Caco-2 (cell line): ENCODE measurements around the gene MRTFA. TPM values are rescaled to one million over a fixed set of nuclear protein-coding genes. Genes with fewer than 3 reads are reported as not detected.
A peak's percentile ranks its signal among the peaks of the same experiment; 100 is the strongest.

Experiments
- BruUV-seq: library from RNA; stranded (reverse); fragments of 400-500 nt; replicated peaks from 2 replicates; lab custom pipeline; 2021; lab: Mats Ljungman, UMichigan
- CTCF ChIA-PET: fragments of 300-600 bp; sonication (Branson Sonifier 250); formaldehyde crosslinking; loops from one replicate; lab custom pipeline; 2022; ENCODE audit warnings: antibody characterized with exemption; lab: Charles Lee
- POLR2A ChIA-PET: fragments of 300-600 bp; sonication (Branson Sonifier 250); formaldehyde crosslinking; loops from one replicate; lab custom pipeline; 2022; ENCODE audit warnings: antibody characterized with exemption; lab: Charles Lee
- DNase-seq, 2 experiments: peaks; one replicate each; pipeline versions ENCODE4 v3.0.0 to v3.0.0-alpha.2; 2020 to 2022
- H3K27me3 ChIP-seq: replicated peaks from 2 replicates; pipeline ENCODE4 v1.6.0; 2011; ENCODE audit warnings: low read length; ENCODE audit not compliant: control insufficient read depth, insufficient read depth
- H3K36me3 ChIP-seq: 2 replicates; pipeline ENCODE4 v1.5.1; 2011; ENCODE audit warnings: low read length; ENCODE audit not compliant: control insufficient read depth, insufficient read depth
- H3K4me1 ChIP-seq: fragments of 250-450 bp; sonication (Bioruptor Pico); 2 replicates; pipeline ENCODE4 v1.5.1; 2020; ENCODE audit warnings: mild to moderate bottlenecking
- H3K4me3 ChIP-seq: 2 replicates; pipeline ENCODE4 v1.5.1; 2011; ENCODE audit warnings: low read depth, mild to moderate bottlenecking, control low read depth, low read length
- H3K9me3 ChIP-seq: fragments of 250-450 bp; sonication (Bioruptor Pico); 2 replicates; pipeline ENCODE4 v1.5.1; 2020; ENCODE audit warnings: mild to moderate bottlenecking, moderate library complexity
- H3K27ac Mint-ChIP-seq: one replicate; pipeline ENCODE4 v1.8.0; 2022; ENCODE audit warnings: mixed read lengths; ENCODE audit not compliant: unreplicated experiment
- H3K27me3 Mint-ChIP-seq: one replicate; pipeline ENCODE4 v1.8.0; 2022; ENCODE audit warnings: mixed read lengths; ENCODE audit not compliant: insufficient read depth, unreplicated experiment
- H3K36me3 Mint-ChIP-seq: one replicate; pipeline ENCODE4 v1.8.0; 2022; ENCODE audit warnings: mild to moderate bottlenecking, mixed read lengths; ENCODE audit not compliant: insufficient read depth, unreplicated experiment
- H3K4me1 Mint-ChIP-seq: one replicate; pipeline ENCODE4 v1.8.0; 2022; ENCODE audit warnings: low read depth, mixed read lengths; ENCODE audit not compliant: unreplicated experiment
- H3K4me3 Mint-ChIP-seq: one replicate; pipeline ENCODE4 v1.8.0; 2022; ENCODE audit warnings: mild to moderate bottlenecking, moderate library complexity, mixed read lengths; ENCODE audit not compliant: unreplicated experiment
- H3K9me3 Mint-ChIP-seq: one replicate; pipeline ENCODE4 v1.8.0; 2022; ENCODE audit warnings: mixed read lengths; ENCODE audit not compliant: unreplicated experiment
- CTCF ChIP-seq, 2 experiments: fragments of 200-600 bp in 1 of 2; IDR thresholded peaks; 1 replicate in 1 of 2; 2 replicates in 1 of 2; pipeline versions ENCODE4 v1.5.1 to v1.8.0; 2011 to 2022; ENCODE audit warnings: antibody characterized with exemption in 1 of 2, control low read depth in 1 of 2, inconsistent platforms in 1 of 2, low read depth in 1 of 2, low read length in 1 of 2, mild to moderate bottlenecking in 1 of 2, moderate library complexity in 1 of 2; ENCODE audit not compliant: insufficient read depth in 1 of 2, severe bottlenecking in 1 of 2, unreplicated experiment in 1 of 2
- intact Hi-C: fragments of 100-400 bp; cut with micrococcal nuclease; formaldehyde crosslinking; loops from one replicate; pipeline ENCODE4 v1.10.0; 2022; ENCODE audit not compliant: unreplicated experiment
- total RNA-seq: library from RNA; stranded (reverse); gene quantifications from 2 replicates; pipeline ENCODE4 v1.2.3, GENCODE V29; 2022

The MRTFA gene
- total RNA-seq, 1 experiment from 2014 or later = 38.7 TPM

DNA sequence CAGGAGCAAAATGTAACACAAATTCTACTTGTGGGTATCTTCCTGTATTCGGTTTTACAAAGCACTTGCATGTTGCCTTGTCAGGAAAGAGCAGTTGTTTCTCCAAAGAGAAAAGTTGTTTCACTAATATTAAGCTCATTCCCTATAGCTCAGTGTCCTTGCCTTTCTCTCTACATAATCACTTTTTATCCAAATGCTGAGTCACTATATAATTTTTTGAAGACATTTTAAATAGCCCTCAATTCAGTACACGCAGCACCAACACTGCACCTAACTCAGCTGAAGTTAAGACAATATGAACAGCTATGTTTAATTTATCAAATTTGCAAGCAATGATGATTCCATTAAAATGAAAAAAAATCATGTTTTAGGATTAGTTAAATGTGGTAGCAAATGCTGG is 14.5 kb upstream of the MRTFA start:
- ChIA-PET POLR2A (interaction anchor here (0.6 to 2.5 kb wide), 7 partner anchors 14 to 240 kb away, joined by 3 to 14 read pairs (median 4); partner anchors contain the start of genes MRTFA, SLC25A17, ST13 and XPNPEP3), CTCF (interaction anchor here (0.6 to 3.3 kb wide), 3 partner anchors 32 to 256 kb away, joined by 4 to 11 read pairs (median 4); no protein-coding TSS in a partner anchor)
- DNase-seq = no peak
- Mint-ChIP-seq H3K9me3 (no peaks in the 10 kb centered on the region), H3K27me3 (no peaks in the 10 kb centered on the region), H3K36me3 (peaks cover 7% of the 10 kb centered on the region), H3K27ac (peak overlapping the region; percentile 98), H3K4me1 (peaks cover 9% of the 10 kb centered on the region), H3K4me3 (peak overlapping the region; percentile 86)
- no peak for TF ChIP-seq CTCF (IDR thresholded peaks at IDR 0.05; ENCODE audit: insufficient read depth in 1 of 2, low read depth in 1 of 2, low read length in 1 of 2, severe bottlenecking in 1 of 2, unreplicated experiment in 1 of 2)
- H3K36me3 ChIP-seq = no peaks in the 10 kb centered on the region
- H3K4me1 ChIP-seq = peaks cover 17% of the 10 kb centered on the region
- BruUV-seq = TSS peak; percentile 95
- intact Hi-C loops = no loop called here
- peak overlapping the region; percentile 15; the same call in 1 of the 2 replicates for H3K4me3 ChIP-seq
- no peaks in the 10 kb centered on the region for H3K27me3 ChIP-seq
- no peaks in the 10 kb centered on the region; the same call in 1 of the 2 replicates for H3K9me3 ChIP-seq

DNA sequence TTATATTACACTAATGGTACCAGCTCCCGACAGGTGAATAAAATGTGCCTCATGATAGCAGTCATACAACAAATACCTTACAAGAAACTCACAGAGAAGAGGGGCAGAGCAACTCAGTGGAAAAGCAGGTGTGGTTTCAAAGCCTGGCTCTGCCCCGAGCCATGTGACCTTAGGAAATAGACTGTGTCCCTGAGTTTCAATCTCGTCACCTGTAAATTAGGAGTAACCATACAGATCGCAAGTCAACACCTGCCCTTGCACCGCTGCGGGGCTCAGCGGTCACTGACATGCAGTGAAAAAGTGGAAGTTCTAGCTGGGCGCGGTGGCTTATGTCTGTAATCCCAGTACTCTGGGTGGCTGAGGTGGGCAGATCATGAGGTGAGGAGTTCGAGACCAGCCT is 11.9 kb upstream of the MRTFA start:
- H3K36me3 Mint-ChIP-seq = peaks cover 7% of the 10 kb centered on the region
- no peak for DNase-seq
- H3K9me3 Mint-ChIP-seq = no peaks in the 10 kb centered on the region
- no peak overlapping the region for H3K27ac Mint-ChIP-seq
- H3K4me3 Mint-ChIP-seq = no peak overlapping the region
- ChIA-PET CTCF (interaction anchor here (0.6 to 0.7 kb wide), 2 partner anchors 213 to 266 kb away, joined by 4 to 5 read pairs; no protein-coding TSS in a partner anchor), POLR2A (interaction anchor here (0.6 kb wide), 1 partner anchor 212 kb away, joined by 3 read pairs; no protein-coding TSS in a partner anchor)
- no peaks in the 10 kb centered on the region for H3K27me3 ChIP-seq
- no peaks in the 10 kb centered on the region for H3K36me3 ChIP-seq
- no peaks in the 10 kb centered on the region; the same call in 1 of the 2 replicates for H3K9me3 ChIP-seq
- H3K4me1 ChIP-seq = peaks cover 27% of the 10 kb centered on the region
- BruUV-seq = no TSS peak
- peaks cover 23% of the 10 kb centered on the region for H3K4me1 Mint-ChIP-seq
- no peak overlapping the region for H3K4me3 ChIP-seq
- no peak for TF ChIP-seq CTCF (IDR thresholded peaks at IDR 0.05; ENCODE audit: insufficient read depth in 1 of 2, low read depth in 1 of 2, low read length in 1 of 2, severe bottlenecking in 1 of 2, unreplicated experiment in 1 of 2)
- no peaks in the 10 kb centered on the region for H3K27me3 Mint-ChIP-seq
- intact Hi-C loops = no loop called here

- intact Hi-C loops = loop anchor here (1.0 kb wide), 2 partner anchors 121 to 208 kb away; no protein-coding TSS in a partner anchor
- Mint-ChIP-seq H3K36me3 (no peaks in the 10 kb centered on the region), H3K9me3 (no peaks in the 10 kb centered on the region), H3K4me3 (no peak overlapping the region), H3K27ac (no peak overlapping the region), H3K4me1 (peaks cover 21% of the 10 kb centered on the region), H3K27me3 (no peaks in the 10 kb centered on the region)
- ChIA-PET CTCF (interaction anchor here (2.4 kb wide), 1 partner anchor 209 kb away, joined by 11 read pairs; no protein-coding TSS in a partner anchor), POLR2A (no interaction called here)
- no peaks in the 10 kb centered on the region; the same call in 1 of the 2 replicates for H3K9me3 ChIP-seq
- H3K4me1 ChIP-seq = peaks cover 23% of the 10 kb centered on the region
- TF ChIP-seq CTCF (IDR thresholded peaks at IDR 0.05; ENCODE audit: insufficient read depth in 1 of 2, low read depth in 1 of 2, low read length in 1 of 2, severe bottlenecking in 1 of 2, unreplicated experiment in 1 of 2) = no peak
- H3K27me3 ChIP-seq = no peaks in the 10 kb centered on the region
- H3K36me3 ChIP-seq = no peaks in the 10 kb centered on the region
- no peak for DNase-seq
- no peak overlapping the region for H3K4me3 ChIP-seq
- no TSS peak for BruUV-seq
These were observed 9.2 kb upstream of the MRTFA start for GRCh38 chr22:40645579-40646197.
